HL-60 (cell line): Measurements from ENCODE around the gene FAM9A.

ENCODE experiments used
- GABPA ChIP-seq: IDR thresholded peaks from 2 replicates; pipeline ENCODE4 v1.6.1; 2012; ENCODE audit warnings: low read depth
- POLR2AphosphoS5 ChIP-seq: IDR thresholded peaks from 2 replicates; pipeline ENCODE4 v1.6.1; 2012; ENCODE audit warnings: low read depth
- SPI1 ChIP-seq: IDR thresholded peaks from 2 replicates; pipeline ENCODE4 v1.6.1; 2012; ENCODE audit warnings: low read depth, mild to moderate bottlenecking, borderline replicate concordance
- TF ChIP-seq, protein P1 (sequence below): IDR thresholded peaks from one replicate; pipeline ENCODE4 v1.5.1; 2011; ENCODE audit warnings: low read length, control low read depth, inconsistent platforms; ENCODE audit not compliant: insufficient read depth
- TF ChIP-seq, protein P2 (sequence below): IDR thresholded peaks from 2 replicates; pipeline ENCODE4 v1.6.1; 2012; ENCODE audit warnings: low read depth; ENCODE audit not compliant: insufficient replicate concordance

DNA sequence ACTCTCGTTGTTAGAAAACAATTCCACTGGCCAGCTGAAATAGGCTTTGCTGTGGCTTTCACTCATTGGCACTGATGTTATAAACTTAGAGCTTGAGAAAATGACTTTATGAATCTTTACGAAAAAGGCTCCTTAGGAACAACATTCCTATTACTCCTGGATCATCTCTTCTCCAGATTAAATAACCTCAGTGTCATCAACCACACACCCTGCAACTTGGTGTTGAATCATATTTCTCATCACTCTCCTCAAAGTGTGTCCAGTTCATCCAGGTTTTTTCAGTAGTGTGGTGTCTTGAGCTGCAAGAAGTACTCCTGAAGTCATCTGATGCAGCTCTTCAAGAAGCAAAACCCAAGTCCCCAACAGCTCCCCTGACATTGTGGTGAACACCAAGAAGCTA lies 41.2 kb downstream of the FAM9A start:
- TF ChIP-seq, protein P1, sequence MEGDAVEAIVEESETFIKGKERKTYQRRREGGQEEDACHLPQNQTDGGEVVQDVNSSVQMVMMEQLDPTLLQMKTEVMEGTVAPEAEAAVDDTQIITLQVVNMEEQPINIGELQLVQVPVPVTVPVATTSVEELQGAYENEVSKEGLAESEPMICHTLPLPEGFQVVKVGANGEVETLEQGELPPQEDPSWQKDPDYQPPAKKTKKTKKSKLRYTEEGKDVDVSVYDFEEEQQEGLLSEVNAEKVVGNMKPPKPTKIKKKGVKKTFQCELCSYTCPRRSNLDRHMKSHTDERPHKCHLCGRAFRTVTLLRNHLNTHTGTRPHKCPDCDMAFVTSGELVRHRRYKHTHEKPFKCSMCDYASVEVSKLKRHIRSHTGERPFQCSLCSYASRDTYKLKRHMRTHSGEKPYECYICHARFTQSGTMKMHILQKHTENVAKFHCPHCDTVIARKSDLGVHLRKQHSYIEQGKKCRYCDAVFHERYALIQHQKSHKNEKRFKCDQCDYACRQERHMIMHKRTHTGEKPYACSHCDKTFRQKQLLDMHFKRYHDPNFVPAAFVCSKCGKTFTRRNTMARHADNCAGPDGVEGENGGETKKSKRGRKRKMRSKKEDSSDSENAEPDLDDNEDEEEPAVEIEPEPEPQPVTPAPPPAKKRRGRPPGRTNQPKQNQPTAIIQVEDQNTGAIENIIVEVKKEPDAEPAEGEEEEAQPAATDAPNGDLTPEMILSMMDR = no peak
- TF ChIP-seq GABPA = no peak
- TF ChIP-seq POLR2AphosphoS5 = no peak
- TF ChIP-seq SPI1 = no peak
- TF ChIP-seq, protein P2, sequence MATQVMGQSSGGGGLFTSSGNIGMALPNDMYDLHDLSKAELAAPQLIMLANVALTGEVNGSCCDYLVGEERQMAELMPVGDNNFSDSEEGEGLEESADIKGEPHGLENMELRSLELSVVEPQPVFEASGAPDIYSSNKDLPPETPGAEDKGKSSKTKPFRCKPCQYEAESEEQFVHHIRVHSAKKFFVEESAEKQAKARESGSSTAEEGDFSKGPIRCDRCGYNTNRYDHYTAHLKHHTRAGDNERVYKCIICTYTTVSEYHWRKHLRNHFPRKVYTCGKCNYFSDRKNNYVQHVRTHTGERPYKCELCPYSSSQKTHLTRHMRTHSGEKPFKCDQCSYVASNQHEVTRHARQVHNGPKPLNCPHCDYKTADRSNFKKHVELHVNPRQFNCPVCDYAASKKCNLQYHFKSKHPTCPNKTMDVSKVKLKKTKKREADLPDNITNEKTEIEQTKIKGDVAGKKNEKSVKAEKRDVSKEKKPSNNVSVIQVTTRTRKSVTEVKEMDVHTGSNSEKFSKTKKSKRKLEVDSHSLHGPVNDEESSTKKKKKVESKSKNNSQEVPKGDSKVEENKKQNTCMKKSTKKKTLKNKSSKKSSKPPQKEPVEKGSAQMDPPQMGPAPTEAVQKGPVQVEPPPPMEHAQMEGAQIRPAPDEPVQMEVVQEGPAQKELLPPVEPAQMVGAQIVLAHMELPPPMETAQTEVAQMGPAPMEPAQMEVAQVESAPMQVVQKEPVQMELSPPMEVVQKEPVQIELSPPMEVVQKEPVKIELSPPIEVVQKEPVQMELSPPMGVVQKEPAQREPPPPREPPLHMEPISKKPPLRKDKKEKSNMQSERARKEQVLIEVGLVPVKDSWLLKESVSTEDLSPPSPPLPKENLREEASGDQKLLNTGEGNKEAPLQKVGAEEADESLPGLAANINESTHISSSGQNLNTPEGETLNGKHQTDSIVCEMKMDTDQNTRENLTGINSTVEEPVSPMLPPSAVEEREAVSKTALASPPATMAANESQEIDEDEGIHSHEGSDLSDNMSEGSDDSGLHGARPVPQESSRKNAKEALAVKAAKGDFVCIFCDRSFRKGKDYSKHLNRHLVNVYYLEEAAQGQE = no peak
